HG02981 (cell line): ENCODE measurements around the gene DCTN3.

Experiments
- ATAC-seq: cut with Tn5 transposase; IDR thresholded peaks from one replicate; pipeline ENCODE4 v1.9.1; 2021; ENCODE audit warnings: mild to moderate bottlenecking, moderate library complexity; ENCODE audit not compliant: unreplicated experiment

The DCTN3 gene

GRCh38 chr9:34591248-34591916, 28.9 kb downstream of the DCTN3 start:
- ATAC-seq = peak; percentile 76

DNA sequence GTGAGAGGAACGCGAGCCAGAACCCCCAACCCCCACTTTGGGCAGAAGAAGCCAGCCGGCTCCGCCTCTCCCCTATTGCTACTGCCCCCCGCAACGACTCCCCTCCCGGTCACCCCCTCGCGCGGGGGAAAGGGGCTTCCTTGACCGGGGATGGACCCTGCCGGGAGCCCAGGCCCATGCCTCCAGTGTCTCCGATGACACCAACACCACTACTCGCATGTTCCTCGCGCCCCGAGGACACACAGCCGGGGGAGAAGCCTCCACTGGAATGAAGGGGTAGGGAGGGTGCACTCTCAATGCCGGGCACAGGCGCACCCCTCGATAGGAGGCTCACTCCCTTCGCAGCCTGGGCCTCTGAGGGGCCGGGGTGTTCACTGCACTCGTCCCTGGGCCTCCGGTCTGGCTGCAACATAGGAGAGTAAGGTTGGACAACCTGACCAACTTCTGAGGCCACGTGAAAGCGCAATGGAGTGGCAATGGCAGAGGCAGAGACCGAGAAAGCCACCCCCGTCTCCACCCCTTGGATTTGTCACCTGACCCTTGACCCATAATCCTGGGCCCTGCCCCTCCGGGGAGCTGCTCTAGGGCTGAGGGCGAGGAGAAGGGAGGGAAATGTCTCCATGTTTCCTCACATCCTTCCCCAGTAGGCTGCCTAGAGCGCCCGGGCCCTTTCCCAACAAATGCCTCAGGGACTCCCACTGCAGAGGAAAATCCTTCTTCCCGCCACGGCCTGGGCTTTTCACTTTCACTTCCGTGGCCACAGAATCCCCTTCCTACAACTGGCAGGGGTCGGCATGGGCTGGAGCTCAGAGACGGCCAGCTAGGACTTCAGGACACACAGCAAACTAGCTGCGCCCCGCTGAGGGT, 29.7 kb downstream of the DCTN3 start:
- no peak for ATAC-seq

GRCh38 chr9:34589636-34590380, 30.5 kb downstream of the DCTN3 start, which contains the start of gene CNTFR:
Gene CNTFR (minus strand): TSS chr9:34589724. CDS start chr9:34568981, 20,743 bp downstream.
- no peak for ATAC-seq

- ATAC-seq = no peak
These were observed 31.3 kb downstream of the DCTN3 start for GRCh38 chr9:34588671-34589635.

DNA sequence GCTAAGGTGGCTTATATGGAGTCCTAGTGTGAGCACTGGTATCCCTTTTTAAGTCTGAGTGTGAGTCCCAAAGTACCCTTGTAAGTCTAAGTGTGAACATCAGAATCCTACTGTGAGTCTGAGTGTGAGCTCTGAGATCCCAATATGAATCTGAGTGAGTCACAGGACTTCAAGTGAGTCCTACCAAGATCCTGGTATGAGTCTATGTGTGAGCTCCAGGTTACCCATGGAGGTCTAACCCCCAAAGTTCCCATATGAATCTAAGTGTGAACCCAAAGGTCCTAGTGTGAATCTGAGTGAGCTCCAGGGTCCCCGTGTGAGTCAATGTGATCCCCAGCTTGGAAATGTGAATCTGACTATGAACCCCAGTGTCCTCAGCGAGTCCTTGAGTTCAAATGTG, 33.0 kb downstream of the DCTN3 start:
- ATAC-seq = no peak

GRCh38 chr9:34585946-34586669, 34.2 kb downstream of the DCTN3 start:
- no peak for ATAC-seq

DNA sequence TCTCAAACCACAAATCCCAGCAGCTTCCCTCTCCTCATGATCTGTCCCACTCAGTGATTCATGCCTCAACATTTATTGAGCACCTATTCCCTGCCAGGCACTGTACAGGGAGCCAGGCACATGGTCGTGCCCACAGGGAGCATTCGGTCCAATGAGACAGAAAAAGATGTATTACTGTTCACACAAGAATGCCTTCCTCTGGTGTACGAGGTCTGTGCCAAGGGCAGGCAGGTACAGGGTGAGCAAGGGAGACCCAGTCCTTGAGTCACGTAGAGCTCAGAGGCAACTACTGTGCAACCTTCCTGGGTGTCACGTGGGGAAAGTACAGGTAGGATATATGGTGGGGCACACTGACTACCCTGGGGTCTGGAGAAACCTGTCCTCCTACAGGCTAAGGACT, 35.3 kb downstream of the DCTN3 start:
- ATAC-seq = no peak

DNA sequence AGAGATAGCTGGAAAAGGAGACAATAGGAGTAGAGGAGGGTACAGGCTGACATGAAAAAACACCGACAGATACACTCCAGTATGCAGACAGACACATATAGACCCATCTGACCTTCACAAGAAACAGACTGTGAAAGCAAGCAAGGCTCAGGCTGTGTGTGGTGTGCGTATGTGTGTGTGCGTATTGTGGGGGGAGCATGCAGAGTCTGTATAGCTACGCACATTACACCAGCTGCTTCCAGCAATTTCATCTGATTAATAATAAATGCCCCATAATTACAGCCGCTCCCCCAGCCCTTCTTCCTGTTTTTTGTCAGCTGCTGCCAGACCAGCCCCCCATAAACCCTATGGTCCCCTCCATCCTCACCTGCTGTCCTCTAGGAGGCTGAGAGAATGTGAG, 37.5 kb downstream of the DCTN3 start:
- no peak for ATAC-seq

GRCh38 chr9:34581318-34581717, 39.0 kb downstream of the DCTN3 start:
- no peak for ATAC-seq

GRCh38 chr9:34580358-34580757, 39.9 kb downstream of the DCTN3 start:
- ATAC-seq = no peak

- no peak for ATAC-seq
These were observed 40.5 kb downstream of the DCTN3 start for GRCh38 chr9:34579808-34580163.

DNA sequence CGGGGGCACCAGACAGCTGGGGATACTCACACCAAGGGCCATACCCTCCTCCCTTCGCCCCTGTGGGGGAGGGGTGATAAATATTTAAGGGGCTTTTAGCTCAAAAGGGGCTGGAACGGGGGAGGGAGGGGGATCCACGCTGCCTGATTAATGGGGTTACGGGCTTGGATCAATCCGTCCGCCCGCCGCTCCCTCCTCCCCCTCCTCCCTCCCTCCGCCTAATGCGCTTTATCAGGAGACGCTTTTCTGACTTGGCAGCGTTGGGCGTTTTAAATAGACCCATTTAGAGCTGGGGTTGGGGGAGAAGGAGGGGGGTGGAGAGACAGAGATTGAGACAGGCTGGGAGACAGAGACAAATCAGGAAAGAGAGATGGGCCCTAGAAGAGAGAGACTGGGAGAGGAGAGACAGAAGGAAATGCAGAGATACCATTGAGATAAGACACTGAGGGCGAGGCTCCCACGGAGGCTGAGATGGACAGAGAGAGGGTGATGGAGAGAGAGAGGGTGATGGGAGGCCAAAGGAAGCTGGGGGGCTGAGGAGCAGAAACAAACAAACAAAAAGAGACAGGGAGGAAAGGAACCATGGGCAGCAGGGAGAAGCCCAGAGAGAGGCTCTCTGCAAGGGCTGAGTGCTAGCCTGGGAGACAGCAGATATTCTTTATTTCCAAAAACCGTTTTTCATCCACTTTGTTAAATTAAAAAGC, 41.0 kb downstream of the DCTN3 start:
- no peak for ATAC-seq

- no peak for ATAC-seq
These were observed 41.8 kb downstream of the DCTN3 start for GRCh38 chr9:34578241-34579103.

DNA sequence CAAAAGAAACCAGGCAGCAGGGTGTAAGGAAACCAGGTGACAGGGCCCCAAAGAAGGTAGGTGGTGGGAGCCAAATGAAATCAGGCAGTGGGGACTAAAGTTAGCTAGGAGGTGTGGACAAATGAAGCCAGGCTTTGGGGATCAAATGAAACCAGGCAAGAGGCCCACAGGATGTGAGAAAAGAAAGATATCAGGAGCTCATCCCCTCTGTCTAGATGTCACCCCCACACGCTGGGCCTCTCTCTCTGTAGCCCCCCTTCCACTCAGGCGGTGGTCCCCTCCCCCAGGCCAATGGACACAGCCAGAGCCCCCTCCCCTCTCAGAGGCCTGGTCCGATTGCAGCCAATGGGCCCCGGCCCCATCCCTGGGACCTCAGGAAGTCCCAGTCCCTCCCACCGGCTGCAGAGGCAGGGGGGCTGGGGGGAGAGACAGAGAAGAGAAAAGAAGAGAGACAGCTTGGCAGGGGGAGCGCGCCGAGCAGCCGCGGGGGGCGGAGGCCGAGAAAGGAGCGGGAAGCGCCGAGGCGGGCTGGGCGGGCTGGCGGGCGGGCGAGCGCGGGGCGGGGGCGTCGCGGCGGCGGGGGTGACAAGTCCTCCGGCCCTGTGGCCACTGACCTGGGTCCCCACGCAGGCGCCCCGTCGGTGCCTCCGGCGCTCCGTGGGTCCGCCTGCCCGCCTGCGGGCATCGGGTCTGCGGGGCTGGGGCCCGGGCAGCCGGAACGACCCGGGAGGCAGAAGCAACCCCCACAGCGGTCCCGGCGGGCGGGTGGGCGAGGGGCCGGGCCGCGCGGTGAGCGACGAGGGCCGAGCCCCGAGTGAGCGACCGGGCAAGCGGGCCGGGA, 42.7 kb downstream of the DCTN3 start:
- ATAC-seq = no peak

DNA sequence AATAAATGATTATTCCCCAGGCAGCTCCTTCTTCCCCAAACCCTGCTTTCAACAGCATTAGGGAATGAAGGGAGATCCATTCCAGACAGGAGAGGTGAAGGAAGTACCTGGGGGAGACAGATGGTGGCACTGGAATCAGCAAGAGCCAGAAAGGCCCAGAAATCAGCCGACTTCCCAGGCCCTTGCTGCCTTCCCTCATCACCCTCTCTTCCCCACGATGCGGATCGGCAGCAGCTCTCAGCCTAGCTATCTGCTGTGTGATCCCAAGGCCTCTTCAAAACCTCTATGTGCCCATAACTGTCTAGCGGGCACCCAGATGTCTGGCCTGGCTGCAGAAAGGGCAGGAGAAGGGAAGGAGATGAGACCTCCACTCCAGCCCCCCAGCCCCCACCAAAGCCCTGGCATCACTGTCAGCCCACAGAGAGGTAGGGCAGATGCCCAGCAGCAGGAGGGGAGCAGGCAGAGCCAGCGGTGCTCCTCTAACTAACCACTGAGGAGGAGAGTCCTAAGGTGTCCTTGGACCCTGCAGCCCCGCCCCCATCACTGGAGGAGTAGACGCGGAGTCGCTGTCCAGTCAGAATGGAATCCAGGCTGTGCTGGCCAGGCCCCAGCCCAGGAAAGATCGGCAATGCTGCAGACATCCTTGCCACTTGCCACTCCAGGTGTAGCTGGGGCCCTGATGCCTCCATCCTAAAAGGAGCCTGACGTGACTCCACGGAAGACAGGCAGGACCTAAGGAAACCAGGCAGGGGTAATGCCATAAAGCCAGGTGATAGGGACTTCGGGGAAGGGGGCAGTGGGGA, 43.5 kb downstream of the DCTN3 start:
- no peak for ATAC-seq

DNA sequence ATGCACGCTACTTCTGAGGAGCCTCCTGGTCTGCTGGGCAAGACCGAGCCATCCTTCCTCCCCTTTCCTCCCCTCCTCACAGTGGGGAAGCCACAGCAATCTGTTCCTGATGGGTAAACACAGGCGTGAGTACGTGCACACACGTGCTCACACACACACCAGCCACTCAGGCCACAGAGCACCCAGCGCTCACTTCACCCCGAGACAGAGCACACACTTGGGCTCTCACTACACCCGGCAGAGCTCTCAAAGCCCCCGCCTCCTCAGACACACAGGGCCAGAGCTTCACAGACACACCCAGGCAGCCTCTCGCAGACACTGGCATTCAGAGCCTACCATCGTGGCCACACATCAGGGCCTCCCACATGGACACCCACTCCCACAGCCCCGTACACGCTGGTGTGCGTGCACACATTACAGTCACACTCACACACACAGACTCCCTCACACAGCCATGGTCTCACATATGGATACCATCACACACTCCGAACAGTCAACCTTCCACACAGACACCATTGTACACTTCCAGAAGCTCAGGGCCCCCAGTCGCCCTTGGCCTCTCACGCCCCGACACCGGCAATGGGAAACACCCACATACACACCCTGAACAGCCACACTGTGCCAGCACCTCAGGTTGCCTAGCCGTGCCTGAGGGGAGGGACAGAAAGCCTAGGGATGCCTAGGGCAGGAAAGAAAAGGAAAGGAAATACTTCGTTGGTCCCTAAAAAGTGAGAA, 44.3 kb downstream of the DCTN3 start:
- no peak for ATAC-seq
